GM18909 (cell line): ENCODE results near the gene SLAIN2.
"Not testable (repeated sequence)": the region's sequence is repeated elsewhere in the genome, so short reads cannot be mapped to it uniquely, and the experiment has no call there.

Source experiments
- ATAC-seq: cut with Tn5 transposase; IDR thresholded peaks from one replicate; pipeline ENCODE4 v1.9.1; 2021; ENCODE audit warnings: mild to moderate bottlenecking; ENCODE audit not compliant: unreplicated experiment, poor library complexity

The SLAIN2 gene

DNA sequence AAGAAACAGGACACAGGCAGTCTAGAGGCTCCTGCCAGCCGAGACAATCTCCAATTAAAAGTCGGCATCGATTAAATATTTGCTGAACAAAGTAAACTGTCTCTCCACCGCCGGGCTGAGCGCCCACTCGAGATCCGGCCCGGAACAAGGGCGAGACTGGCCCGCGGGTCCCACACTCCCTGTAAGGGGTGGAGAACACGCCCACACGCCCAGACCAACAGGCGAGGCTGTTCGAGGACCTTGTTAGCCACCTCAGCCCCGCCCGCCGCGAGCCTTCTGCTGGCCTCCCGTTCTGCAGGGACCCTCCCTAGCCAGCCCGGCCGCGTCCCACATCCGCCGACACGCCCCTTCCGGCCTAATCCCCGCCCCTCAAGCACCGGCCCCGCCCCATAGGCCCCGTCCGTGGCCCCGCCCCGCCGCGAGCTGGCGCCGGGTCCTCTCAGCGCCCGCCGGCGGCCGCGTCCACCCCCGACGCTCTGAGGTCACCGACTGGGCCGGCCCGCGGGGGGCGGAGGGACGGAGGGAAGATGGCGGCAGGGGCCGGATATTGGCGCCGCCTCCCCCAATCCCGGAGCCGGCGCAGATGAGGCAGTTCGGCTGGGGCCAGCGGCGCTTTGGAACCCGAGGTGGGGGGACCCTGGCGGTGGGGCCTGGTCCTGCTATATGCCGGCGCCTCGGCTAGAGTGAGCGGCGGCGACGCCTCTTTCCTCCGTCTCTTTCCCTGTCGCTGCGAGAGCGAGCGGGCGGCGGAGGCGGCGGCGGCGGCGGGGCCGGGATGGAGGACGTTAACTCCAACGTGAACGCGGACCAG lies at the start of gene SLAIN2:
Gene SLAIN2, plus strand, starts transcription at position 565 of the 811 bp plus-strand sequence. Its CDS starts 211 bp downstream, at position 776.
- ATAC-seq = peak; percentile 90

DNA sequence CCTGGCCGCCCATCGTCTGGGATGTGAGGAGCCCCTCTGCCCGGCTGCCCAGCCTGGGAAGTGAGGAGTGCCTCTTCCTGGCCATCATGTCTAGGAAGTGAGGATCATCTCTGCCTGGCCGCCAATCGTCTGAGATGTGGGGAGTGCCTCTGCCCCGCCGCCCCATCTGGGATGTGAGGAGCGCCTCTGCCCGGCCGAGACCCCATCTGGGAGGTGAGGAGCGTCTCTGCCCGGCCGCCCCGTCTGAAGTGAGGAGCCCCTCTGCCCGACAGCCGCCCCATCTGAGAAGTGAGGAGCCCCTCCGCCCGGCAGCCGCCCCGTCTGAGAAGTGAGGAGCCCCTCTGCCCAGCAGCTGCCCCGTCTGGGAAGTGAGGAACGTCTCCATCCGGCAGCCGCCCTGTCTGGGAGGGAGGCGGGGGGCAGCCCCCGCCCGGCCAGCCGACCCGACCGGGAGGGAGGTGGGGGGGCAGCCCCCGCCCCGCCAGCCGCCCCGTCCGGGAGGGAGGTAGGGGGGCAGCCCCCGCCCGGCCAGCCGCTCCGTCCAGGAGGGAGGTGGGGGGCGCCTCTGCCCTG lies 49.0 kb upstream of the SLAIN2 start:
- ATAC-seq = not testable (repeated sequence)

GRCh38 chr4:48295116-48295515 lies 46.2 kb upstream of the SLAIN2 start:
- no peak for ATAC-seq

DNA sequence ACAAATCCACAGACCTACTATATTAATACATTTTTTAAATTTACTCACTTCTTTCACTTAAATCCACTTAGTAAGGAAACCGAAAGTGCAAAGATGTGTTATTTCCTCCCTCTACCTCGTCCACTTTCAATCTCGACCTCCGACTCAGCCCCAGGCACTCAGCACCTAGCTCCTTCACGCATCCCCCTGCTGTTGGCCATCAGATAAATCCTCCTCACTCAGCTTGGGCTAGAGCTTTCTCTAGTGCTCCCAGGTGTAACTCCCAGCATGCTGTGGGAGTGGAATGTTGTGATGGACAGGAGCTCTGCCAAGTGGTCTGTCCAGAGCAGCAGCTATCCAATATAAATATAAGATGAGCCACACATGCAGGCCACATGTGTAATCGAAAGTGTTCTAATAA lies 45.0 kb upstream of the SLAIN2 start:
- ATAC-seq = peak; percentile 99

DNA sequence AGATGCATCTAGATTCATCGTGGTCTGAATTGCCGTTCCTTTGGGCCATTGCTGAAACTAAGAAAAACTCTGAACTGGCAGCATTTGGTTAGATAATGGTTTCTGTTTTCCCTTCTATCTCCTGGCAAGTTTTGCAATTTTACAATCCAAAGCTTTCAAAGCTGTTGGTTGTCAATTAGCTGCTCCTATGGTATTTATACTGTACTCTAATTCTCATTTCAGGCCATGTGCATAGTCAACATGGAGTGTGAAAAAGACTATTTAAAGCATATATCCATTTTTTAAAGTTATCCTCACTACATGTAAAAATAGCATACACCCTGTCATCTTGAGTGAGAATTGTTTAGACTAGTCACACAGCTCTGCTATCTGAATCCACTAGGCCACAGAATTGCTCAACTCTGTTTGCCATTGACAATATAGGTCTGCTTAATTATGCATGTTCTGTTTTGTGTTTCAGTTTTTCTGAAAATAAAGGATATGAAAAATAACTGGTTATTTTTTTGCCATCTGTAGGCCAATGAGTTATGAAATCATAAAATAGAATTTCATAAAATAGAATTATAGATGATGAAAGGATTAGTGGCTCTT lies 44.0 kb upstream of the SLAIN2 start:
- no peak for ATAC-seq

- no peak for ATAC-seq
These were observed 41.8 kb upstream of the SLAIN2 start for GRCh38 chr4:48299560-48299959.

GRCh38 chr4:48300004-48300403 lies 41.3 kb upstream of the SLAIN2 start:
- ATAC-seq = no peak

GRCh38 chr4:48305508-48305907 lies 35.8 kb upstream of the SLAIN2 start:
- no peak for ATAC-seq

GRCh38 chr4:48307528-48307927 lies 33.8 kb upstream of the SLAIN2 start:
- peak; percentile 89 for ATAC-seq

- ATAC-seq = no peak
These were observed 32.4 kb upstream of the SLAIN2 start for GRCh38 chr4:48308901-48309300.

DNA sequence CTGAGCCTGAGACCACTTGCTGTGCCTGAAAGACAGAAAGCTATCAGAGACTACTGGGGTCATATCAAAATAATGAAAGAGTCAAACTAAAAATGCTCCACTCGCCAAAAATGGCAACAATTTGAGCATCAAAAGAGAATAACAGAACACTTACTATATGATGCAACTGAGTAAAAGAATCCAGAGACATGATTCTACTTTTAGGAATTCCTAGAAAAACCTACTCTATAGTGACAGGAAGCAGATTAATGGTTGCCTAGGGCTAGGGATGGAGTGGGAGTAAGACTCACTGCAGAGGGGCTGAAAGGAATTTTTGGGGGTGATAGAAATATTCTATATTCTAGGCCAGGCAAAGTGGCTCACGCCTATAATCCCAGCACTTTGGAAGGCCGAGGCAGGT lies 29.4 kb upstream of the SLAIN2 start:
- ATAC-seq = no peak

DNA sequence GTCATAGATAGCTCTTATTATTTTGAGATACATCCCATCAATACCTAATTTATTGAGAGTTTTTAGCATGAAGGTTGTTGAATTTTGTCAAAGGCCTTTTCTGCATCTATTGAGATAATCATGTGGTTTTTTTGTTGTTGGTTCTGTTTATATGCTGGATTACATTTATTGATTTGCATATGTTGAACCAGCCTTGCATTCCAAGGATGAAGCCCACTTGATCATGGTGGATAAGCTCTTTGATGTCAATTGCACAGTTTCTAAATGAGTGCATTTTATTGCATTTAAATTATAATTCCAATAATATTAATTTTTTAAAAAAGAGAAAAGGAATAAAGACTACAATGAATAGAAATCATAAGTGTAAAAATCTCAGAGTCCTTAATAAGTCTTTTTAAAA lies 26.6 kb upstream of the SLAIN2 start:
- ATAC-seq = not testable (repeated sequence)

DNA sequence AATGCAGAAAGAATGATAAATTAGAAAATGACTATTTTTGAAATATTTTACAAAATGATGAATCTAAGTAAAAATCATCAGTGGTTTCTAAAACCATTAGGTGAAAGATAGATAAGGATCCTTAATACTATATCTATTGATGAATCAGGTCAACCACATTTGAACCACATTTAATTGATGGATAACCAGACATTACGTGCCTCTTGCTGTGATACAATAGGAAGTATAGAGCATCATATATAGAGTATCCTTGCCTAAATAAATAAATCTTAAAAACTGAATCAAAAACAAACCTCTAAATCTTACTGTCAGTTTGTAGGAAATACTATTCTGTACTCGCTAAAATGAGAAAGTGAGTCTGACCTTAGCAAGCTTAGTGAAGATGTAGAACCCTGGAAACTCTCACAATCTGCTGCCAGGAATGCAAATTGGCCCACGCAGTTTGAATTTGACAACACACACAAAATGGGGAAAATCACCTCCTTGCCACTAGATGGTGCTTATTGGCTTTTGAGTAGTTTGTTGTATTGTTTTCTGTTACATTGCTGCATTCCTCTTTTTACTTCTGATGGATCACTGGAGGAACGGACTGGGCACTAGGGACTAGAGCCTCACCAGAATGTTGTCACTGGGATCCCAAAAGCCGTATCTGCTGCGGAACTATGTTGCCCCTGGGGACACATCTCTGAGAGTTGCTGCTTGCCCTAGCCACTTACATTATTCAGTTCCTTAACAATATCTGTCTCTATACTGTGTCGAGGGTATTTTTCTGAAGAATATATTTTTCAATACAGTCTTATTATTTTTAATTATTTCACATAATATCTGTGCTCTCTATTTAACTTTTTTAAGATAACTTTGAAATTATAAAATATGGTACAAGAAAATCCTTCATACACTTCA lies 25.4 kb upstream of the SLAIN2 start:
- peak; percentile 74 for ATAC-seq

DNA sequence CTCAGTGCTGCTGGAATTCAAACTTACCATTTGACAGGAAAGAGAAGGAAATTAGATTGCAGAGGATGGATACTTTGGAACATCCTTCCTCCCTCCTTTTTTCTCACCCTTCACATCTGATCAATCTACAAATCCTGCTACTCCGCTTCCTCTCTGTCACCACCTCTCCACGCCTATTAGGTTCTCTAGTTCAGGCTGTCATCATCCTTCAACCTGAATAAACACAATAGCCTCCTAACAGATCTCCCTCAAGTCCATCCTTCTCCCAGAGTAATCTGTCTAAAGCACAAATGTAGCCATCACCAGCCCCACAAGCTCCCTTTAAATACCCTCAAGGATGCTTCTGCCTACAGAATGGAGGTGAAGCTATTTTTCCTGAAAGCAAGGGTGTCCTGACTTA lies 20.0 kb upstream of the SLAIN2 start:
- no peak for ATAC-seq

GRCh38 chr4:48322063-48322462 lies 19.3 kb upstream of the SLAIN2 start:
- ATAC-seq = no peak

DNA sequence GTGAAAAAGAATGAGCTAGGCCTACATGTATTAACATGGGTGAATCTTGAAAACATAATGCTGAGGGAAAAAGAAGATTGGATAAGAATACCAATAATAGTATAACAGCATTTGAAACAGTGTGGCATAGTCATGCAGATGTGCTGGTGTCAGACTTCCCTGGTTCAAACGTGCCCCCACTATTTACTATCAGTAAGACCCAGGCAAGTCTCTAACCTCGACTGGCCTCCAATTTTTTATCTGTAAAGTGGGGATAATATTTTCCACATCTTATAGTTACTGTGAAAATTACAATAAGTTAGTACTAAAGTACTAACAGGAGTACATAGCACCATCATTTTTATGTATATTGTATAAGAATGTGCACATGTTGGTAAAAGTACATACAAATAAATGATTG lies 17.0 kb upstream of the SLAIN2 start:
- no peak for ATAC-seq

DNA sequence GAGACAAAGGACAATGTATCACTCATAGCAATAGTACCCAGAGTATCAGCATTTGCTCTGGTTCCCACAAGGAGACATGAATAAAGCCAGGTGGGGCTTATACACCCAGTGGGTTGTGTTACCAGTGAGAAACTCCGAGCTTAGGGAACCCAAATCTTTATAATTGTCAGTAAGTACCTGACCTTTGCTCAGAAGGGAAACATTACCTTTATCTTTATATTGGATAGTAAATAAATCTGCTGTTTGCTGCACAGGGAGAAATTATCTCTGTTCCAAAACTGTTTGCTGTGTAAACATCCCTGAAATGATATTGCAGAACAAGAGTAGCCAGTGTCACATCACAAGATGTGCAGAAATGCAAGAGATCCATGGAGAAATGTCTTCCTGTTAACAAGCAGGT lies 12.1 kb upstream of the SLAIN2 start:
- ATAC-seq = no peak

DNA sequence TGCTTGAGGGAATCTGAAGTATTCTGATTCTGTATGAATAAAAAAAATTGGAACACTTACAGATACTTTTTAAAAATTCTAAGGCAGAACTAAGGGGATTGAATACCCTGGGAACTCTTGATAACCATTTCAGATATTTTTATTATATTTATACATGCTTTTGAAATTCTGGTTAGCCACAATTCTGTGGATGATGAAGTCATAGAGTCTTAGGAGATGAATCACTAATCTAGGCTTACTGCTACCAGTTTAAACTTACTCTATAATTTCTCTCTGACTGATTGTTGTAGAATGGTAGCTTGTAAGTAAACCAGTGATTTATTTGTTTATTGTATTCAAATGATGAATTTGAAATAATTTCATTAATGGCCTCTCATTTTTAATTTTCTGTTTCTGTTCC lies 11.4 kb upstream of the SLAIN2 start:
- ATAC-seq = no peak

- ATAC-seq = no peak
These were observed 9.6 kb upstream of the SLAIN2 start for GRCh38 chr4:48331577-48332330.

DNA sequence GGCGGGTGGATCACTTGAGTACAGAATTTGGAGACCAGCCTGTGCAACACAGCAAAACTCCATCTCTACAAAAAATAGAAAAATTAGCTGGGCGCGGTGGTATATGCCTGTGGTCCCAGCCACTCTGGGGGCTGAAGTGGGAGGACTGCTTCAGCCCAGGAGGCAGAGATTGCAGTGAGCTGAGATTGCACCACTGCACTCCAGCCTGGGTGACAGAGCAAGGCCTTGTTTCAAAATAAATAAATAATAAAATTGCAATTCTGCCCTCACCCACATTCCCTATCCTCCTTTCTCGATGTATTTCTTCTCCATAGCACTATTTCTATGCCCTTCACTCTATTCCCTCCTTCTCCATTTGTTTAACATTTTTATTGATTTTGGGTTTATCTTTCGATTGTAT lies 8.7 kb upstream of the SLAIN2 start:
- no peak for ATAC-seq
